BLaER1 treated with 17β-estradiol and CSF1 and Interleukin-3, amounts not matched to agents 10 nM and 100 nM (cell line): ENCODE measurements around the gene MSL2.
"Not testable (repeated sequence)": the region's sequence is repeated elsewhere in the genome, so short reads cannot be mapped to it uniquely, and the experiment has no call there.

Source experiments
- H3K27ac ChIP-seq, 11 experiments: shearing (Covaris generic); formaldehyde crosslinking; 2 replicates each; pipeline ENCODE4 v1.8.1; 2022
- H3K27me3 ChIP-seq, 11 experiments: shearing (Covaris generic); formaldehyde crosslinking; 2 replicates each; pipeline ENCODE4 v1.8.1; 2022
- H3K36me3 ChIP-seq, 11 experiments: shearing (Covaris generic); formaldehyde crosslinking; 2 replicates each; pipeline ENCODE4 v1.8.1; 2022
- H3K4me1 ChIP-seq, 10 experiments: shearing (Covaris generic); formaldehyde crosslinking; 2 replicates each; pipeline ENCODE4 v1.8.1; 2022
- H3K4me2 ChIP-seq, 11 experiments: shearing (Covaris generic); formaldehyde crosslinking; 2 replicates each; pipeline ENCODE4 v1.8.1; 2022
- H3K4me3 ChIP-seq, 10 experiments: shearing (Covaris generic); formaldehyde crosslinking; 2 replicates each; pipeline ENCODE4 v1.8.1; 2022
- H3K9ac ChIP-seq, 11 experiments: shearing (Covaris generic); formaldehyde crosslinking; 2 replicates each; pipeline ENCODE4 v1.8.1; 2022
- H3K9me3 ChIP-seq, 11 experiments: shearing (Covaris generic); formaldehyde crosslinking; replicated peaks in 1 of 11; 2 replicates each; pipeline ENCODE4 v1.8.1; 2022
- H4K20me1 ChIP-seq, 11 experiments: shearing (Covaris generic); formaldehyde crosslinking; 2 replicates each; pipeline ENCODE4 v1.8.1; 2022
- Cebpa-rat ChIP-seq, 11 experiments: shearing (Covaris generic); IDR thresholded peaks; 2 replicates each; pipeline ENCODE4 v1.8.1; 2022

MSL2 gene

GRCh38 chr3:136211547-136211946 is 15.4 kb upstream of the MSL2 start:
- Histone ChIP-seq H3K27me3 (no peaks in the 10 kb centered on the region), H3K4me1 (peaks cover 0 to 6% (median 0%) of the 10 kb centered on the region in 10 experiments; a peak in 5 of 20 replicates), H3K9ac (no peak overlapping the region), H3K9me3 (no peaks in the 10 kb centered on the region), H3K4me2 (no peak overlapping the region), H4K20me1 (no peaks in the 10 kb centered on the region), H3K27ac (no peak overlapping the region), H3K4me3 (no peak overlapping the region), H3K36me3 (no peaks in the 10 kb centered on the region)
- no peak for TF ChIP-seq Cebpa-rat (IDR thresholded peaks at IDR 0.05)

- H3K4me1 ChIP-seq, result peaks cover 0 to 11% (median 0%) of the 10 kb centered on the region in 10 experiments; a peak in 6 of 20 replicates
- no peak overlapping the region for H3K4me2 ChIP-seq
- H3K36me3 ChIP-seq, result no peaks in the 10 kb centered on the region
- H3K27me3 ChIP-seq, result no peaks in the 10 kb centered on the region
- H3K4me3 ChIP-seq, result no peak overlapping the region
- H3K9ac ChIP-seq, result no peak overlapping the region
- no peaks in the 10 kb centered on the region for H3K9me3 ChIP-seq
- no peaks in the 10 kb centered on the region for H4K20me1 ChIP-seq
- no peak overlapping the region for H3K27ac ChIP-seq
- no peak for TF ChIP-seq Cebpa-rat (IDR thresholded peaks at IDR 0.05)
These were observed 13.8 kb upstream of the MSL2 start for GRCh38 chr3:136209921-136210320.

- H3K4me2 ChIP-seq, result no peak overlapping the region
- H3K27ac ChIP-seq, result no peak overlapping the region
- no peaks in the 10 kb centered on the region for H3K27me3 ChIP-seq
- no peak overlapping the region for H3K4me3 ChIP-seq
- TF ChIP-seq Cebpa-rat (IDR thresholded peaks at IDR 0.05), result no peak
- no peaks in the 10 kb centered on the region for H3K36me3 ChIP-seq
- no peaks in the 10 kb centered on the region for H4K20me1 ChIP-seq
- peaks cover 0 to 11% (median 0%) of the 10 kb centered on the region in 10 experiments; a peak in 6 of 20 replicates for H3K4me1 ChIP-seq
- no peak overlapping the region for H3K9ac ChIP-seq
- H3K9me3 ChIP-seq, result no peaks in the 10 kb centered on the region
These were observed 11.5 kb upstream of the MSL2 start for GRCh38 chr3:136207489-136208115.

GRCh38 chr3:136199219-136199618 is 3.1 kb upstream of the MSL2 start:
- not testable (repeated sequence) for H3K9ac ChIP-seq, H3K27ac ChIP-seq, H3K27me3 ChIP-seq, H3K4me2 ChIP-seq
- Histone ChIP-seq H4K20me1 (peaks cover 12 to 15% (median 14%) of the 10 kb centered on the region in 11 experiments; a peak in 21 of 22 replicates), H3K4me3 (peak overlapping the region in 1 of 10 experiments; percentile 28; a peak in 4 of 20 replicates), H3K4me1 (peaks cover 7 to 18% (median 16%) of the 10 kb centered on the region in 10 experiments), H3K9me3 (peaks cover 9 to 21% (median 16%) of the 10 kb centered on the region in 11 experiments; a peak in 21 of 22 replicates), H3K36me3 (peaks cover 0 to 10% (median 0%) of the 10 kb centered on the region in 11 experiments; a peak in 3 of 22 replicates)

- Histone ChIP-seq H4K20me1 (peaks cover 19 to 21% (median 21%) of the 10 kb centered on the region in 11 experiments; a peak in 21 of 22 replicates), H3K36me3 (peaks cover 0 to 12% (median 0%) of the 10 kb centered on the region in 11 experiments; a peak in 3 of 22 replicates), H3K9me3 (peaks cover 9 to 21% (median 16%) of the 10 kb centered on the region in 11 experiments; a peak in 21 of 22 replicates), H3K27ac (peak overlapping the region in 8 of 11 experiments; percentile 6 to 100 (median 100); a peak in 13 of 22 replicates), H3K9ac (peak overlapping the region in 5 of 11 experiments; percentile 98 to 100 (median 99); a peak in 6 of 22 replicates), H3K4me2 (peak overlapping the region; percentile 82 to 95 (median 90); a peak in 21 of 22 replicates), H3K4me3 (peak overlapping the region in 2 of 10 experiments; percentile 8 to 28; a peak in 5 of 20 replicates), H3K4me1 (peaks cover 7 to 18% (median 16%) of the 10 kb centered on the region in 10 experiments)
- not testable (repeated sequence) for H3K27me3 ChIP-seq
These were observed 2.4 kb upstream of the MSL2 start for GRCh38 chr3:136198462-136199078.

- Histone ChIP-seq H3K9me3 (peaks cover 9 to 21% (median 16%) of the 10 kb centered on the region in 11 experiments; a peak in 21 of 22 replicates), H3K9ac (peak overlapping the region; percentile 98 to 100 (median 100)), H3K27me3 (no peaks in the 10 kb centered on the region), H4K20me1 (peaks cover 32 to 34% (median 34%) of the 10 kb centered on the region in 11 experiments), H3K4me2 (peak overlapping the region; percentile 82 to 95 (median 90)), H3K36me3 (peaks cover 0 to 17% (median 0%) of the 10 kb centered on the region in 11 experiments; a peak in 5 of 22 replicates), H3K4me3 (peak overlapping the region; percentile 53 to 96 (median 66)), H3K4me1 (peaks cover 8 to 23% (median 20%) of the 10 kb centered on the region in 10 experiments), H3K27ac (peak overlapping the region; percentile 90 to 100 (median 100))
- TF ChIP-seq Cebpa-rat (IDR thresholded peaks at IDR 0.05), result no peak
These were observed 1.1 kb upstream of the MSL2 start for GRCh38 chr3:136197159-136197793.

GRCh38 chr3:136196401-136197158 is 445 bp upstream of the MSL2 start:
- H3K9me3 ChIP-seq, result peaks cover 9 to 21% (median 16%) of the 10 kb centered on the region in 11 experiments; a peak in 21 of 22 replicates
- H3K4me3 ChIP-seq, result peak overlapping the region; percentile 81 to 99 (median 88)
- H3K4me2 ChIP-seq, result peak overlapping the region; percentile 82 to 95 (median 90)
- H3K27me3 ChIP-seq, result no peaks in the 10 kb centered on the region
- H3K27ac ChIP-seq, result peak overlapping the region; percentile 97 to 100 (median 100)
- H4K20me1 ChIP-seq, result peaks cover 39 to 41% (median 41%) of the 10 kb centered on the region in 11 experiments
- peak overlapping the region; percentile 98 to 100 (median 100) for H3K9ac ChIP-seq
- H3K36me3 ChIP-seq, result peaks cover 0 to 24% (median 3%) of the 10 kb centered on the region in 11 experiments; a peak in 6 of 22 replicates
- peak in 1 of 11 experiments; percentile 30; a peak in 3 of 22 replicates for TF ChIP-seq Cebpa-rat (IDR thresholded peaks at IDR 0.05)
- H3K4me1 ChIP-seq, result peaks cover 15 to 30% (median 26%) of the 10 kb centered on the region in 10 experiments
